ENCODE measurements around the gene CAPN5. TPM values are rescaled to one million over a fixed set of nuclear protein-coding genes. Genes with fewer than 3 reads are reported as not detected.
A peak's percentile ranks its signal among the peaks of the same experiment; 100 is the strongest.

Gene CAPN5
- total and polyA plus RNA-seq, 2 of the 13 experiments (the other 11 are each of a cell fraction or from before 2014, with no cell fraction given), result 0.27 to 1.2 TPM

GRCh38 chr11:77130763-77131513 lies 64.2 kb downstream of the CAPN5 start (continued):
- TF ChIP-seq TAF1 (CRISPR knock-in tag; IDR thresholded peaks at IDR 0.05) (peak; percentile 15; the same call in 1 of the 2 replicates), NCOA1 (CRISPR knock-in tag; IDR thresholded peaks at IDR 0.05) (no peak), SMARCC2 (IDR thresholded peaks at IDR 0.05) (no peak), ZNF777 (CRISPR knock-in tag; IDR thresholded peaks at IDR 0.05) (no peak), SP4 (CRISPR knock-in tag; IDR thresholded peaks at IDR 0.05) (peak; percentile 65; the same call in 1 of the 2 replicates), KLF11 (CRISPR knock-in tag; IDR thresholded peaks at IDR 0.05) (no peak), SMAD1 (CRISPR knock-in tag; IDR thresholded peaks at IDR 0.05; ENCODE audit: borderline replicate concordance, low read depth) (no peak), TFE3 (CRISPR knock-in tag; IDR thresholded peaks at IDR 0.05) (peak; percentile 90), MNT (IDR thresholded peaks at IDR 0.05) (0 out of 2 replicates have a peak, but pooled peaks have one; percentile 4), HDAC1 (CRISPR knock-in tag; IDR thresholded peaks at IDR 0.05) (peak; percentile 73), RAD51 (IDR thresholded peaks at IDR 0.05; ENCODE audit: borderline replicate concordance) (no peak), STAG1 (CRISPR knock-in tag; IDR thresholded peaks at IDR 0.05) (no peak; the same call in 1 of the 2 replicates), MAFK (conservative IDR thresholded peaks at IDR 0.05 in 1 of 2, IDR thresholded peaks at IDR 0.05 in 1 of 2; ENCODE audit: low read length in 2 of 2) (no peak), GATAD1 (CRISPR knock-in tag; IDR thresholded peaks at IDR 0.05) (no peak), RXRA (CRISPR knock-in tag; IDR thresholded peaks at IDR 0.05) (peak; percentile 97), SRSF1 (optimal IDR thresholded peaks at IDR 0.05; ENCODE audit: low read depth, low read length) (no peak), CENPT (CRISPR knock-in tag; IDR thresholded peaks at IDR 0.05; ENCODE audit: low read depth) (no peak), HNF4A (CRISPR knock-in tag; IDR thresholded peaks at IDR 0.05) (peak; percentile 72), FOXP4 (CRISPR knock-in tag; IDR thresholded peaks at IDR 0.05) (peak; percentile 43; the same call in 1 of the 2 replicates), SAP130 (CRISPR knock-in tag; IDR thresholded peaks at IDR 0.05; ENCODE audit: low read depth) (peak; percentile 70), ZNF354B (CRISPR knock-in tag; IDR thresholded peaks at IDR 0.05) (0 out of 2 replicates have a peak, but pooled peaks have one; percentile 23), ZKSCAN1 (IDR thresholded peaks at IDR 0.05; ENCODE audit: low read length) (no peak), ZNF563 (CRISPR knock-in tag; IDR thresholded peaks at IDR 0.05) (no peak)
- TF ChIP-seq, protein P1, sequence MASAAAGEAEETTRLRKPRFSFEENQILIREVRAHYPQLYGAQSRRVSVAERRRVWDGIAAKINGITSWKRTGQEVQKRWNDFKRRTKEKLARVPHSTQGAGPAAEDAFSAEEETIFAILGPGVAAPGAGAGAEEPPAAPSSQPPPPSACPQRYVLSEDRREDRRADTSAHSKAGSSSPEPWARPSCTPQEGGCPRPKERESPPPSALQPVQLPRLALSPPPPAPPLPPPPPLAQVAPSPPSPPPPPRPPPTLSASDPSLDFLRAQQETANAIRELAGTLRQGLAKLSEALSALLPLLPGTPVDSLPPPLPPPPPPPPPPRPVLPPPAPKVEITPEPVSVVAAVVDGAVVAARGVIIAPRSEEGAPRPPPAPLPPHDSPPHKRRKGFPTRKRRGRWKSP (CRISPR knock-in tag; IDR thresholded peaks at IDR 0.05), result no peak
- TF ChIP-seq, protein P2, sequence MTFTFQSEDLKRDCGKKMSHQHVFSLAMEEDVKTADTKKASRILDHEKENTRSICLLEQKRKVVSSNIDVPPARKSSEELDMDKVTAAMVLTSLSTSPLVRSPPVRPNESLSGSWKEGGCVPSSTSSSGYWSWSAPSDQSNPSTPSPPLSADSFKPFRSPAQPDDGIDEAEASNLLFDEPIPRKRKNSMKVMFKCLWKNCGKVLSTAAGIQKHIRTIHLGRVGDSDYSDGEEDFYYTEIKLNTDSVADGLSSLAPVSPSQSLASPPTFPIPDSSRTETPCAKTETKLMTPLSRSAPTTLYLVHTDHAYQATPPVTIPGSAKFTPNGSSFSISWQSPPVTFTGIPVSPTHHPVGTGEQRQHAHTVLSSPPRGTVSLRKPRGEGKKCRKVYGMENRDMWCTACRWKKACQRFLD (CRISPR knock-in tag; IDR thresholded peaks at IDR 0.05; ENCODE audit: borderline replicate concordance), result no peak

Data from HepG2 (cell line).